ENCODE measurements around the gene VWA5B1.

VWA5B1 gene

DNA sequence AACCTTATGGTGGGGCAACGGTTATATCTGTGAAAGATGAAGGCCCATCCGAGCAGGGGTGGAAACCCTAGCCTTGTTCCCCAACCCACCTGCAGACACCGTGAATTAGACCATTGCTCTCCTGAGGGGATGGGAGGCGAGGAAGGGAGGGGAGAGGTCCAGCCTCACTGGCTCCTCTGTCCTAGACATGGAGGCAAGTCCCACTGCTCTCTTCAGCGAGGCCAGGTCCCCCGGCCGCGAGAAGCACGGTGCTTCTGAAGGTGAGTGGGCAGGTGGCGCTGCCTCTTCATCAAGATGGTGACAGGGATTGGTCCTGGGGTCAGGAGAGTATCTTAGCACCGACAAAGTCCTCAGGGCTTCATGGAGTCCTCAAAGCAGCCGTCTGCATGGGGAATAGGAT is 59.3 kb downstream of the VWA5B1 start:
- DNase-seq = no peak

DNA sequence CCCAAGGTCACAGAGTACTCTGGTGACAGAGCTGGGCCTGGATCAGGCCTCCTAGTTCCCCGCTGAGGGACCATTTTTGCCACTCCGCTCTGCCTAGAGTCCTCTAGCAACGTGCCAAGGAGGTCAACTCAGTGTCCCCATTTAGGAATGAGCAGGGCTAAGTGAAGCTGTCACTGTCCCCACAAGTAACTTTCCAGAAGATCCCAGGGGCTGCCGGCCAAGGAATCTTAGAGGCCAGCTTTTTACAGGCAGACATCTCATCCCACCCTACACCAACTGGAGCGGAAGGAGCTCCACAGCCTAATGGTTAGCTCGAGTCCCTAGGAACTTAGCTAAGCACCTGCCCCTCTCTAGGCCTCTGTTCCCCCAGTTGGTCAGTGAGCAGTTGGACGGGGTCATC is 59.7 kb downstream of the VWA5B1 start:
- no peak for DNase-seq

DNA sequence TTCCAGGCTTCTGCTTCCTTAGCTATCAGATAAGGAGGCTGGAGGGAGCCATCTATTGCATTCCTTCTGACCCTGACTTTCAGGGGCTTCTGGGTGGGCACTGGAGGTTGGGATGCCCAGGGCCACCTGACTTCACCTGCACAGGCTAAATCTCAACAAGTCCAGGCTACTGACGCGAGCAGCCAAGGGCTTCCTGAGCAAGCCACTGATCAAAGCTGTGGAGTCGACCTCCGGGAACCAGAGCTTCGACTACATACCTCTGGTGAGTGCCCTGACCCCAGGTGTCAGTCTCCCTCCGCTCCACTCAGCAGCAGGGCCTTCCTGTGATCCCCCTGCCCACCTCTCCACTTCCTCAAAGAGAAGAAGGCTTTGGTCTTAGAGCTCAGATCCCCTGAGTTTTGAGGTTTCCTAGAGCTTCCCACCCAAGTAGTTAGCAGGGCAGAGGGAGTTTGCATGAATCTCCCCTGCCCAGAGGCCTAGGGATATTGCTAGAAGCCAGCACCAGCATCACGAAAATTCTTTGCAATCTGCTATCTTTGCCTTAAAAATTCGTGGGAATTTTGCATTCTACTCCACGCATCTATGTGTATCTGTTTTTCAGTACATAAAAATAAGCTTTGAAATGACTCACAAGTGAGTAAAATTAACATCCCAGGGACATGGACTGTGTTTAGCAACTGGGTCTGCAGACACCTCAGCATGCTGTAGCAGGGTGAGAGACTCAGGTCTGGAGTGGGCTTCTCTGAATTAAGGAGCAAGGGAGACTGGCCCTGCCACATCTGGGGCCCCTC is 61.4 kb downstream of the VWA5B1 start:
- no peak for DNase-seq

- no peak for DNase-seq
Measured at GRCh38 chr1:20353836-20354235, 63.2 kb downstream of the VWA5B1 start.

DNA sequence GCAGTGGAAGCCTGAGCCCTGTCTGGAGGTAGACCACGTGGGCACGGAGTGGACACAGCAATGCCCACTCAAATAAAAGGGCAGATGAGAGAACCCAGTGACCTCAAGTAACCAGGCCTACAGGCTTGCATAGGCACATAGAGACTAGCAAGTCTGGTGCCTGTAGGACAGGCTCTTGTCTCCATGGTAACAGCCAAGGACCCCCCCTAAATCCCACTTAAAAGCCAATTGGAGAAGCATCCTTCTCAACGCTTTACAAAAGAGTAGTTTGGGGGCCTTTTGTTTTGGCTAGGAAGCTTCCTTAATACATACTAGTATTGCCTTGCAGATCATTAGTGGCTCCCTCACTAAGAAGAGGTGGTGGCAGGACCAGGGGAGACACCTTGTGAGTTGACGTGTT is 63.9 kb downstream of the VWA5B1 start:
- no peak for DNase-seq

DNA sequence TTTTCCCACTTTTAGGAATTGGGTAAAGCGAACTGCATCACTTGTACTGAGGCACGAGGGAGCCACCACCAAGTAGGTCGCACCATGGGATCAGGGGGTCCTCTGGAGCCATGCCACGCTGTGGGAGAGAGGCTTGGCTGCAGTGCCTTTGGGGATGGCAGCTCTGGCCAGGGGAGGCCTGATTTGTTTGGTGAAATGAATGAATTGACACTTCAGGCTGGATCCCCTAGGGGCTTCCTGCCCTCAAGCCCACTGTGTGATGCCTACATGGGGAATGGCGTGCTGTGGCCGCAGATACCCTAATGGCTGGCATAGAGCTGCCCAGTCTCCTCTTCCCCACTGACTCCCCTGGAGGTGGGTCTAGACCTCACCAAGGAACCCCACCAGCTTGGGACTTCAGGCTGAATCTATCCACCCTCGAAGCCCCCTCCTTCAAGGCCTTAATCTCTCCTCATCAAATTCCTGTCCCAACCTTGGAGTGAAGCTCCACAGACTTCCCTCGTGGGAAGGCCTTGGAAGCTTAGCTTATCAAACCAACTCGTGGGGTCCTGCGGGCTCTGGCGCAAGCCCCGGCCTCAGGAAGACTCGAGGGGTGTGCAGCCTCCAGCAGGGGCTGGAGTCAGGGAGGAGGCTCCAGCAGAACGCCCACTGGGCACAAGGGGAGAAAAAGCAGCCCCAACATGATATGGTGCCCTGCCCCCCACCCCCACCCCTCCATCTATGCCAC is 64.6 kb downstream of the VWA5B1 start:
- no peak for DNase-seq

GRCh38 chr1:20355828-20356735 is 65.4 kb downstream of the VWA5B1 start:
- no peak for DNase-seq

GRCh38 chr1:20356850-20357459 is 66.3 kb downstream of the VWA5B1 start:
- DNase-seq = no peak

GRCh38 chr1:20357796-20358195 is 67.1 kb downstream of the VWA5B1 start:
- DNase-seq = no peak

DNA sequence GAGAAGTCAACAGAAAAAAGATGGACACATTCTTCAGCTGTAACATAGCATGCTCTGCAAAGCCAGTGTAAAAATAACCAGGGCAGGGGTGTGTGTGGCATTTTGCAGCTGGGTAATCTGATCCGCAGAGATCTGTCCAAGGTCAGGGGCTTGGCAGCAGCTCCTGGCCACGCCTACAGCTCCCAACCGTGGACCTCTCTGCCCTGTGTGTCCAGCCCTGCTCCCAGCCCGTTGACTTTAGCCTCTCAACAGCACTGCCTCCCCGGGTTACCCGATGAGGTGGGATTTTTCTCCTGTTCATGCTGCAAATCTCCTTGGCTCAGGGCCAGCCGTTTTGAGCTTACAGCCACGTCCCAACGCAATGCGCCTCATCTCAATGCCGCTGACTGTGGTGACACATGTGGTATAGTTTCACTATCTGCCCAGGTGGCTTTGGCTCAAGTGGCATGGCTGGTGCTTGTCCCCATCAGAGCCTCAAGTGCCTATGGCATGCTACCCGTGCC is 68.1 kb downstream of the VWA5B1 start:
- peak; percentile 41 for DNase-seq

GRCh38 chr1:20359451-20360330 is 69.0 kb downstream of the VWA5B1 start:
- no peak for DNase-seq

- peak; percentile 21 for DNase-seq
Measured at GRCh38 chr1:20361401-20361800, 70.7 kb downstream of the VWA5B1 start.

- DNase-seq = peak; percentile 58
Measured at GRCh38 chr1:20361805-20362381, 71.2 kb downstream of the VWA5B1 start.

DNA sequence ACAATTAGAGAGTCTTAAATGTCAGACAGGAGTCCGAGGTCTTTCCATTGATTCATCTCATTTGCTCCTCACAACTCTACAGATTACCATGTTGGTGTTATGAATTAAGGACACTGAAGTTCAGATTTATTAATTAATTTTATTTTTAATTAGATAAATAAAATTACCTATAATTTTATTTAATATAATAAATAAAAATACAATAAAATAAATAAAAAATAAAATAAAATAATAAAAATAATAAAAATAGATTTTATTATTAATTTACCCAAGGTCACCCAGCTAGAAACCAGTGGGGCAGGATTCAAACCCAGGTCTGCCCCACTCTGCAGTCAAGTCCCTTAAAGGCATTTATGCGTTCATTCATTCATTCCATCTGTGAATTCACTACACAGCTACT is 72.2 kb downstream of the VWA5B1 start:
- DNase-seq = no peak

DNA sequence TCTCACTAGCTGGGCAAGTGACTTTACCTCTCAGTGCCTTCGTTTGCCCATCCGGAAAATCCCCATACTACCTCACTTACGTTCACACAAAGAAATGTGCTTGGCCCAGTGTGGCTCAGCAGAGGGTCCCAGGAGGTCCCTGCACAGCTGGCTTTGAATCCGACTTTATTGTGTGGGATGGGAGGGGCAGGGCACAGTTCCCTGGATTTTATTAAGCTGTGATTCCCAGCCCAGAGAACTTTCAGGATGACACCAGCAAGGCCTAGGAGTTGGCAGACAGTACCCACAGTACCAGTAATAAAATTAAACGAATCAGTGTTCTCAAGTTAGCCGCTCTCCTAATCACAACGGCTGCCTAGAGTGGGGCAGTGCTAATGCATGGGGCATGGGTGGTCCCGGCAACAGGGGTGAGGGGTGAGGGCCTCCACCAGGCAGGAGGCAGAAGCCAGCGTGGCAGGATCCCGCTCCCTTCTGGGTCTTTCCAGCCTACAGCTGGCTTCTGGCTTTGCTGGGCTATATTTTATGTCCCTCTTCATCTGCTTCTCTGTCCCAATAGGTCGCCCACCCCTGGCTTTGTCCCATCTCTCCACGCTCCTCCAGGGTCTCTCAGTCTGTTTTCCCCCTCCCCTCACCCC is 74.9 kb downstream of the VWA5B1 start:
- DNase-seq = no peak

DNA sequence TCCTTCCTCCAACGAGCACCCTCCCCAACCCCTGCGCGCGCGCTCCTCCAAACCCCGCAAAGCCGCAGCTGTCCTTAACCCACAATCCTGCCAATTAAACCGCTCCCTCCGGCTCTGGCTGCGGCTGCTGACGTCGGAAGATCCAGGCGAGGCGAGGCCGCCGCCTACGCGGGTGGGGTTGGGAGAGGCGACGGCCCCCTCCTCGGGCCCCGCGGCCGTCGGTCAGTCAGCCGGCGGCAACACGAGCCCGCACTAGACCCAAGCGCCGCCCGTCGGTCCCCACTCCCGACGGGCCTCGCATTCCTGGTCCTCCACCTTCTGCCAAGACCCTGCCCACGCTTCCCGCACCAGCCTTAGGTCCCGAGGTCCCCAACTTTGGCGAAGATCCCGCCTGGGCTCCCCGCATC is 75.4 kb downstream of the VWA5B1 start:
- no peak for DNase-seq

- no peak for DNase-seq
Measured at GRCh38 chr1:20366463-20367115, 75.9 kb downstream of the VWA5B1 start.

DNA sequence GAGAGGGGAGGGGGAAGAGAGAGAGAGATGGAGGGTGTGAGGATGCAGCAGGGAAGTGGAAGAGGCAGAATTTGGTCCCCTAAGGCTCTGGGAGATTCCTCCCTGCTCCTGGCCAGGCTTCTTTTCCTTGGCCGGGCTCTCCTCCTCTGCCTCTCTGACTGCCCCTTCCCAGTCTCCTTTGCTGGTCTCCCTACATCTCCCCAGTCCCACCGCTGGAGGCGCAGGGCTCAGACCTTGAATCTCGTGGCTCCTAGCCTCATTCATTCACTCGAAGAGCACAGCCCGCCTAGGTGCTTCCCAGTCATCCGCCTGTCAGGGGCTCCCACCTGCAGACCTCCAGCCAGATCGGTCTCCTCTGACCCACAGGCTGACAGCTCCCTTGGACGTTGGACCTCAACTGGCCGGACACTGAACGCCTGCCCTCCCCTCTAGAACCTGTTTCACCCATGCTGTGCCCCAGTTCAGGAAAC is 76.5 kb downstream of the VWA5B1 start:
- peak; percentile 60 for DNase-seq

DNA sequence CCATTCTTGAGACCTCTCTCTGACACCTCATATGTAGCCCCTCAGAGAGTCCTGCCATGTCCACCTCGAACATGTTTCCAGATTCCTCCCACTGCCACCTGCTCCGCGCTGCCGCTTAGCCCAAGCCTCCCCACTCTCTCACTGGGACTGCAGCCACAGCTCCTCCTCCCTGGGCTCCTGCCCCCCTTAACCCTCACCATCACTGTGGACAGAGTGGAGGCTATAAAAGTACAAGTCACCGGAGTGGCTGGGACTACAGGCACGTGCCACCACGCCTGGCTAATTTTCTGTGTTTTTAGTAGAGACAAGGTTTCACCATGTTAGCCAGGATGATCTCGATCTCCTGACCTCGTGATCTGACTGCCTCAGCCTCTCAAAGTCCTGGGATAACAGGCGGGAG is 77.0 kb downstream of the VWA5B1 start:
- no peak for DNase-seq

GRCh38 chr1:20368866-20369470 is 78.3 kb downstream of the VWA5B1 start:
- DNase-seq = no peak

Data from EL (cell line).